GM12801 (cell line): ENCODE measurements around the gene MAP3K2.

Source experiments
- CTCF ChIP-seq: IDR thresholded peaks from one replicate; pipeline ENCODE4 v1.5.1; 2011; ENCODE audit warnings: control low read depth; ENCODE audit not compliant: insufficient read length; ENCODE audit errors: extremely low read depth

Gene MAP3K2

GRCh38 chr2:127428057-127428814, 40.5 kb upstream of the MAP3K2 start:
- no peak for TF ChIP-seq CTCF

- TF ChIP-seq CTCF = no peak
Observed at GRCh38 chr2:127427376-127428056, 39.7 kb upstream of the MAP3K2 start.

GRCh38 chr2:127426501-127427354, 39.0 kb upstream of the MAP3K2 start:
- no peak for TF ChIP-seq CTCF

- TF ChIP-seq CTCF = no peak
Observed at GRCh38 chr2:127425540-127426490, 38.0 kb upstream of the MAP3K2 start.

- TF ChIP-seq CTCF = no peak
Observed at GRCh38 chr2:127424598-127425520, 37.1 kb upstream of the MAP3K2 start.

- TF ChIP-seq CTCF = no peak
Observed at GRCh38 chr2:127423880-127424279, 36.1 kb upstream of the MAP3K2 start.
